Activated CD4-positive, alpha-beta T cell treated with anti-CD3 and anti-CD28 coated beads for 24 hours (primary cell): Measurements from ENCODE around the gene ERAP2.

Experiments
- DNase-seq, 2 donors: peaks; one replicate each; pipeline ENCODE4 v3.0.0-alpha.2; 2020; ENCODE audit warnings: low read depth in 2 of 2

ERAP2 gene

DNA sequence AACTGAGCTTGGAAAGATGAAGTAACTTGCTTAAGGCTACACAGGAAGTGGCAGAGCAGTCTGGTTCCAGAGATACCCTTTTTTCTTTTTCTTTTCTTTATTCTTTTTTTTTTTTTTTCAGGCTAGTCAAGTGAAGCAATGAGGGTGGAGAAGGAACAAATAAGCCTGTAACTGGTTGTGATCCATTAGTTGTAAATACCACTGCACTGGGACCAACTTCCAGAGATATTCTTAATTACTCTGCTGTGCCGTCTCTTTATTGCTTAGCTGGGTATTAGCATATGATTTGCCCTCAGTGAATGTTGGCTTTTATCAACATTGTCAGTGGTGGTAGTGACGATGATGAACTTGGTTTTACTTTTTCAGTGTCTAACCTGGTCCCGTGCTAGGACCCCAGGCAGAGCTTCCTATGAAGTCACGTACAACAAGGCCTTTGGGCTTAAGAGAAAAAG is 86.3 kb downstream of the ERAP2 start:
- DNase-seq, result no peak

DNA sequence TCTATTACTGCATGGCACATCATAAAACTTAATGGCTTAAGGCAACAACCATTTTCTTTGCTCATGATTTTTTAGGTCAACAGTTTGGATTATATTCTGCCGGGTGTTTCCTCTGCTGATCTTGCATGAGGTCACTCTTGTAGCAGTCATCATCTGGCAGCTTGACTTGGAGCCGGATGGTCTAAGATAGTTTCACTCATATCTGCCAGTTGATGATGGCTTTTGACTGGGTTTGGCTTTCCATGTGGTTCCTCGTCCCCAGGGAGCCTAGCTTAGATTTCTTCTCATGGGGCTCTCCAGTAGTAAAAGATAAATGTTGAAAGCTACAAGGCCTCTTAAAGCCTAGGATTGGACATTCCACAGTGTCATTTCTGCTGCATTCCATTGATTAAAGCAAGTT is 87.0 kb downstream of the ERAP2 start:
- DNase-seq, result no peak

DNA sequence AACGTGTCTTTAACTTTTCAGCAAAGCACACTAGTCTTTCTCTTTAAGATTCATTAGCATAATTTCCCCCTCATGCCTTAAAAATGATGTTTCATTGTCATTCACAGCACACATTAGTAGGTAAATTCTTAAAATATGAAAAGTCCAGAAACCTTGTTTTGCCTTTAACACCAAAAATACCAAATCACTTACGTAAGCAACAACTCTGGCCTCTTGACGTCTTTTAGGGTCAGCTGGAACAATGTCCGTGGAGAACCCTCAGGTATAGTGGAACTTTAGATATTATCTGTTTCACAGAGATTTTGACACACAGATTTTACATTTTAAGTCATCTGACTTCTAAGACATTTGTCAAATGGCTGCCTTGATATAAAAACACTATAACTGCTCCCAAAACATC is 90.5 kb downstream of the ERAP2 start:
- DNase-seq, result no peak

DNA sequence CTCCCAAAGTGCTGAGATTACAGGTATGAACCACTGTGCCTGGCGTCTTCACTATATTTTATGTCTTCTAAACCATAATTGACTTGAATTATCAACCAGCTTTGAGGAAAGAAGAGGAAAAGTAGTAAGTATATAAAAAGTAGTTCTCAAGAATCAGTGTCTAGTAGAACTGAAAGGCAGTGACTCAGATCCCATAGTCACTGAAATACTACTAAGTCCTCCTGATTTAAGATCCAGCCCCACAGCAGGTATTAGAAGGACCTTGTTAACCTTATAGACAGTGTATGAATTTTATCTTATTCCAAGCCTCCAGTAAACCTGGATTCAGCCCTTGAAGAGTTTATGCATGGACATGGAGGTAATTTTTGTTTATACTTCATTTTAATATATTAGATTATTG is 91.1 kb downstream of the ERAP2 start:
- DNase-seq, result no peak

DNA sequence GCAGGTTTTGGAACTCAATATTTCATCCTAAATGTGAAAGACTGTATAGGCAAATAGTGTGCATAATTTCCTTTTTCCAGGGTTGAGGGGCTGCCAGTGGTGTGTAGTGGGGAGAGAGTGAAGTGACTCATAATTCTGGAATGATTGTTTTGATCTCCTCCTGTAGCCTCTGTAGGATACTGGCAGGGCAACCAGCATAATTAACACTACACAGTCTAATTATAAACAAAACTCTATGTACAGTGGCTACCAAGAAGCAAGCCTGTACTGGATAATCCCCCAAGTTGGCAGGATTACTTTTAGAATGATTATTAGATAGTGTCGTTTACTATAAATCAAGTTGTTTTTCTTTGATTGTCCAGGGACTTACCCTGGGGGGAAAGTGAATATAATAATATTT is 91.8 kb downstream of the ERAP2 start:
- DNase-seq, result no peak

DNA sequence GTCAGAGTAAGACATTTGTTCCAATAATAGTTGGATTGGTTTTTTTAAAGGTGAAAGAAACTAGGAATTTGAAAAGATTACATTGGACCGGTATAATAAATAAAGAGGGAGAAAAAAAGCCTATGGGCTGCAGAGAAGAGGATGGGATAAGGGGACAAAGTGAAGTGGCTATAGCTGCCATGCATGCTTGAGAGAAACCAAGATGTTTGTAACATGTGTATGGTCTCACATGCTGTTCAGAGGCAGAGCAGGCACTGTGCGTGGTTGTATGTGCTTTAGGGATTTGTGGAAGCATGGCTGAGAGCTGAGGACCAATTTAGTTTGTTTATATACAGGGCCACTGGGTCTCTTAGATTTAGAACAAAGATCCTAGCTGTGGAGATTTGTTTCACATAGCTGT is 92.3 kb downstream of the ERAP2 start:
- no peak for DNase-seq
